Measurements from ENCODE around the gene EEF1AKMT4. TPM values are rescaled to one million over a fixed set of nuclear protein-coding genes. Genes with fewer than 3 reads are reported as not detected.

The EEF1AKMT4 gene
- total and polyA plus RNA-seq, 2 of the 8 experiments (the other 6 are each of a cell fraction or from before 2014, with no cell fraction given), result 9.3 to 30.1 TPM

DNA sequence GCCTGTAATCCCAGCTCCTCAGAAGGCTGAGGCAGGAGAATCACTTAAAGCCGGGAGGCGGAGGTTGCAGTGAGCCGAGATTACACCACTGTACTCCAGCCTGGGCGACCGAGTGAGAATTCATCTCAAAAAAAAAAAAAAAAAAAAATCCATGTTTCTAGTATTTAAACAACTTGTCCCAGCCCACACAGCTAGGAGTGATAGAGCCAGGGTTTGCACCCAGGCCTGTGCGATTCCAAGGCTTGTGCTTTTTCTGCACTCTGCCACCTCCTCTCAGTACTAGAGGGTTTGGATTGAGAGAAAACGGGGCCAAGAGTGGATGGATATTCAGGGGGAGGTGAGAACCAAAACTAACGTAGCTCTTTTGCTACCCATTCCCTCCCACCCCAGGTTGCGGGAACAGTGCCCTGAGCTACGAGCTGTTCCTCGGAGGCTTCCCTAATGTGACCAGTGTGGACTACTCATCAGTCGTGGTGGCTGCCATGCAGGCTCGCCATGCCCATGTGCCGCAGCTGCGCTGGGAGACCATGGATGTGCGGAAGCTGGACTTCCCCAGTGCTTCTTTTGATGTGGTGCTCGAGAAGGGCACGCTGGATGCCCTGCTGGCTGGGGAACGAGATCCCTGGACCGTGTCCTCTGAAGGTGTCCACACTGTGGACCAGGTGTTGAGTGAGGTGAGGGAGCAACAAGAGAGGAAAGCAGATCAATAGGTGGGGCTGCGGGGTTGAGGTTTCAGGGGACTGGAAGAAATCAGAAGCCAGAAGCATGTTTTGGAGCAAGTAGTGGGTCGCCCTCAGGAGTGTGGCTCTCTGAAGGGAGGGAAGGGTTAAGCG lies 7.8 kb downstream of the EEF1AKMT4 start (continued):
- TF ChIP-seq NANOG (IDR thresholded peaks at IDR 0.05; ENCODE audit: insufficient read depth, low read depth, low read length, poor library complexity, severe bottlenecking) (no peak), POLR2A (IDR thresholded peaks at IDR 0.05; ENCODE audit: control extremely low read depth in 1 of 2, low read depth in 2 of 2, low read length in 2 of 2) (no peak), JUND (IDR thresholded peaks at IDR 0.05; ENCODE audit: low read length) (no peak), FOSL1 (IDR thresholded peaks at IDR 0.05; ENCODE audit: insufficient read depth, low read depth, low read length) (no peak)

Data from H1 (cell line).